GM21381 (cell line): ENCODE measurements around the gene TECPR1.

ENCODE experiments used
- ATAC-seq: cut with Tn5 transposase; IDR thresholded peaks from one replicate; pipeline ENCODE4 v1.9.1; 2021; ENCODE audit warnings: mild to moderate bottlenecking, moderate library complexity; ENCODE audit not compliant: unreplicated experiment

TECPR1 gene

DNA sequence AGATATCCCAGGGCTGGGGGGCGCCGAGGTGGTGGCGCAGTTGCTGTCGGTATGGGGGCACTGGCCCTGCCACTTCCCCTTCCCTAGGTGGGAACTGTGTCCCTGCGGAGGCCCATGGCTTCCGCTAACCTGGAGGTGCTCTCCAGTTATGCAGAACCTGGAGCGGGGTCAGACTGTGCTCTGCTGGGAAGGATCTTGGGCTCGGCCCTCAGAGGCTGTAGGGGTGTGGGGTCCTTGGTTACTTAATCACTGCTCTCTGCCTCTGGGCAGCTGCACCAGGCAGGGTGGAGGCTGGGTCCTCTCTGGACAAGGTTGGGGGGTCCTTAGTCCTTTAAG is 31.8 kb upstream of the TECPR1 start:
- ATAC-seq: no peak

DNA sequence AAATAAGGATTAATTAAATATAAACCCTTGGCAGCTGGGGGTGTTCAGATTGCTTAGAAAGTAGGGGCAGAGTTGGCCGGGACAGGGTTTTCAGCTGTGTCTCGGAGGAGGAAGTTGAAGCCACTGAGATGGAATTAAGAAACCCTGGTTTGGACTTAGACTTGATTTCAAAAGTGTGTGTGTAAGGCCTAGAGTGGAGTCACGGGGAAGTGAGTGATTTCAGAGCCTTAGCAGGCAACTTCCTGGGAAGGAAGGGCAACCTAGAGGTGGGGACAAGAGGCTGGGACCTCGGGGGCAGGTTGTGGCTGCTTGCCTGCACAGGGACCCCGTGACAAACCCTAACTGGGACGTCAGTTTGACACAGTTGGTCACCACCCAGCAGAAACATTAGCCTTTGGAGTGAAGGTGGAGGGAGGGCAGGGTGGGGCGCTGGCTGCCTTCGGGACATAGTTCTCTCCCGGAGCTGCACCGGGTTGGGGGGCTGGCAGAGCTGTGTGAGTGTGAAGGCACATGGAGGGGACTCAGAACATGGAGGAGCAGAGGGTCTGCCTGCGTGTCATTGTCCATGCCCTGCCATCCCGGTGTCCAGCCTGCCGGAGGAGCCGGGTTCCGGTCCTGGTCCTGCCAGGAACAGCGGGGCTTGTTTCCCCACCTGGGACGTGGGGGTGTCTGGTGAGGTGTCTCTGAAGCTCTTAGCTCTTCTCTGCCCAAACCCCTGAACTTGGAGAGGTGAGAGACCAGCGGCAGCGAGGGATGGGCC is 31.3 kb upstream of the TECPR1 start:
- ATAC-seq: no peak

DNA sequence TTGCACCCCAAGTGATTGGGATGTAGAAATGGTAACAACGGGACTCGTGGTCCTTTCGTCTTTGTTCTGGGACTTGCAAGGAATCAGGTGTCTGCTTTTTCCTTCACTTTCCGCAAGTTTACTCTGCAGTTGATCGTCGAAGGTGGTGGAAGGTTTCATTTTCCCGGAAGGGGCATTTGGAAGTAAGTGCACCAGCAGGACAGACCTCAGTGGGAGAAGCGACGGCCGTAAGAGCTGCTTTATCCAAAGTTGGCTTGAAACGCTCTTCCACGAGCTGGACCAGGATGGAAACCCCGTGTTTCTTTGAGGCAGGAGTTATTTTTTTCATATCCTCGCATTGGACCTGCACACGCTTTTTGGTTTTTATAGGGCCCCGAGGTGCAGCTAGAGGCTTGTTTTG is 30.7 kb upstream of the TECPR1 start:
- ATAC-seq: no peak

DNA sequence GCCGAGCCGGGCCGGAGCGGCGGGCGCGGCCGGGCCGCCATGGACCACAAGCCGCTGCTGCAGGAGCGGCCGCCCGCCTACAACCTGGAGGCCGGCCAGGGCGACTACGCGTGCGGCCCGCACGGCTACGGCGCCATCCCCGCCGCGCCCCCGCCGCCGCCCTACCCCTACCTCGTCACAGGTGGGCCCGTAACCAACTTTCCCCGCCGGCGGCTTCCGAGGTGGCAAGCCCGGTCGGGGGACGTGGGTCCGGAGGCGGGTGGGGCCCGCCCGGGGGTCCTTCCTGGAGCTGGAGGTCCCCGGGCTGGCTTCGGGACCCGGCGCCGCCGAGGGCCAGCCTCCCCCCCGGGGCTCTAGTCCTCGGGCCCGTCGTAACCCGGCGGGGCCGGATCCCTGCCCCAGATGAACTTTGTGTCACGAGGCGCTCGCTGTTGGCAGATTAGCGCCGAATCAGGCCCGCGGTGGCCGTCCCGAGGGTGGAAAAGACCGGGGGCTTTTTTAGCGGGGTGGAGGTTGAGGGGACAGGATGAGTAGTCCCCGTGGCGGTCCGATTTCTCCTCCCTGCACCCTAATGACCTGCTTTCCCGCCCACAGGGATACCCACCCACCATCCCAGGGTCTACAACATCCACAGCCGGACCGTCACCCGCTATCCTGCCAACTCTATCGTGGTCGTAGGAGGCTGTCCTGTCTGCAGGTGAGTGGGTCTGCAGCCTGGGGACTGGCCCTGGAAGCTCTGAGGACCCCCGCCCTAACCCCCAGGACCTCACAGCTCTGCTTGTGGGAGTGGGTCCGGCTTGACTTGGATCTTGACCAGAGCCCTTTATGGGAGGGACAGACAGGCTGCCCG is 29.9 kb upstream of the TECPR1 start:
- peak; percentile 37 for ATAC-seq

DNA sequence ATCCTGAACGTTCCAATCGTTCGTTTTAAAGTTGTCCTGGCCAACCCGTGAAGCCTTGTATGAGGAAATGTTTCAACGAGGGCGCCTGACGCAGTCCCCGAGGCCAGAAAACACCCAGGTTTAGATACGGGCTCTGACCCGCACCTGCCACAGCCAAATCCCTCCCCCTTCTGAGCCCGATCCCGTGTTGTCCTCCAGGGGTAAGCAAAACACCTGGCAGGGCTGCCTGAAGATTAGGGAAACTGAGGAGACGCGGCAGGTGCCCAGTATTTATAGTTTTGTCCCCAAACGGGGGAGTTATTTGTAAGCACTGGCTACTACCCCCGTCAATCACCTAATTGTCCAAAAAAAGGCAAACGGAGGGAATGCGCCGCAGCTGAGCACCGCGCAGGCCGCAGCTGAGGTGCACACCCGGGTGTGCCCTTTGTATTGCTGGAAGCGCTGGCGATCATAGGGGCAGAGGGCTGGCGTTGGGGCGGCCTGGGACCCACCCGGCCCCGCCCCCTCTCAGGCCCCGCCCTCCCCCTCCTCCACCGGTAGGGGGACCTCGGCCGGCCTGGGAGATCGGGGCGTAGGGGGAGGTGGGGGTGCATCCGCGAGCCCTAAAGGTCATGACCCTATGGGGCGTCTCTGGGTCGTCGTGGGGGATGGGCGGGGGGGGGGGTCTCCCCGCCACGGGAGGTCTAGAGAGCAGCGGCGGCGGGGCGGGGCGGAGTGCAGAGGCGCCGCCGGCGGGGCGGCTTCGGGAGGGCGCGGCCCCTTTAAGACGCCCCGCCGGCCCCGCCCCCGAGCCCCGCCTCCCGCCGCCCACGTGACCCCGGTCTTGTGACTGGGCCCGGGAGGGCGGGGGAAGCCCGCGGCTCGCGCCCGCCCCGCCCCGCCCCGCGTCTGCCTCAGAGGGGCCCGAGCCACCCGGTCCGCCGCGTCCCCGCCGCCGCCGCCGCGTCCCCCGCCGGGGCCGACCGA is 29.0 kb upstream of the TECPR1 start, which contains the start of gene BRI3:
TSS of gene BRI3 (plus strand) at position 896 of the 966 bp plus-strand sequence. CDS start 110 bp downstream, outside the sequence.
- peak; percentile 71 for ATAC-seq

DNA sequence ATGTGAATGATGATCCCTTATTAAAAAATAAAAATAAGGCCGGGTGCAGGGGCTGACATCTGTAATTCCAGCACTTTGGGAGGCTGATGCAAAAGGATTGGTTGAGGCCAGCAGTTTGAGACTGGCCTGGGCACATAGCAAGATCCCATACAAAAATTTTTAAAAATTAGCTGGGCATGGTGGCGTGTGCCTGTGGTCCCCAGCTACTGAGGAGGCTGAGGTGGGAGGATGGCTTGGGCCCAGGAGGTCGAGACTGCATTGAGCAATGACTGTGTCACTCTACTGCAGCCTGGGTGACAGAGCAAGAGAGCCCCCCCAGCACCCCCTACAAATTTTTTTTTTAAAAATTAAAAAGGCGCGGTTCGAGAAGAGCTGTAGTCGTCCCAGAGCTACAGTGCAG is 28.3 kb upstream of the TECPR1 start:
- no peak for ATAC-seq

DNA sequence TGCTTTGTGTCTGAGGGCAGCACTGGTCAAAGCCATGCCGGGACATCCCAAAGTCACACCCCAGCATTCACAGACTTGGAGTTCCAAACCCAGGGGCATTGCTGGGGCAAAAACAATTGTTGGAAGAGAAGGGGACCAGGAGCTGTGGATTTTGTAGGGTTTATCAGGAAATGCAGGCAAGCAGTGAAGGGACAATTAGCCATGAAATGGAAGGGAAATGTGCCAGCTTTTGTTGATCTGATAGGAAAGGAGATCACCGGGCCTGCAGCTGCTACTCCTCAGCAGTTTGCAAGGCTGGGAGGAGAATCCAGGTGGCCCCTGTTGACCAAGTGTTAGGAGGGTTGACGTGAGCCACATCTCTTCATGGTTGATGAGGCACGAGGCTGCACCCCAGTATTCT is 26.9 kb upstream of the TECPR1 start:
- ATAC-seq: no peak

DNA sequence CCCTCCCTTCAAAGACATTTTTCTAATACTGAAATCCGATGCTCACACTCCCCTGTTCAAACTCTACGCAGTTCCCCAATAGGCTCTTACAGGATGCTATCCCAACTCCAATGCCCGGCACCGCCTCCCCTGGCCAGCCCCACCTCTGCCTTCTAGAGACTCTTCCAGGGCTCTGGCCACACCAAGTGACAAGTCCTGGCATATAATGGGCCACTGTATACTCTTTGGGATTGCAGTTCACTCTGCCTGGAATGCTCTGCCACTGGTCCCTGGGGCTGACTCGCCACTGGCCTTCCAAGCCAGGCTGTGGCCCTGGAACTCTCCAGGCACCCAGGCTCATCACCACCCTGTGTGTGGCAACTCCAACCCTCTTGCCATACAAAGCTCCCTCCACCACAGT is 26.4 kb upstream of the TECPR1 start:
- no peak for ATAC-seq

DNA sequence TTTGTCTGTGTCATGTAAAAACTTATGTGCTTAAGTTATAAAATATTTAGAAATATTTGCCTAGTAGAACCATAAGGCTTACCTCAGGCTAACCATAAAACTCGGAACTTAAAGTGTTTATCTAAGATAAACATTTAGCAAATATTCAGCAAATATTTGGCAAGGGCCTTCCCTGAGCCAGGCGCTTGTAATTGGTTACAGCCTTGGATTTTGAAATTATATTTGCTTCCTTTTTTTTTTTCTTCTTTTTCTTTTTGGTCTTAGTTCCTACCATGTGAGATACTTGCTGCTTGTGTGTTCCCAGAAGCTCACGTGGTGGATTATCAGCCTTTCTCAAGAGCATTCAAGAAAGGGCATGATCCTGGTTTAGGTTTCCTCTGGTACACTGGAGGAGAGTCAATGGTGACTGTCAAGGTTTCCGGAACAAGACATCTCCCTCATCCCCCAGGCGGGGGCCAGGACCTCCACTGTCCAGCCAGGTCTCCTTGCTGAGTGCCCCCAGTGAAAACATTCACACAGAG is 24.3 kb upstream of the TECPR1 start:
- ATAC-seq: no peak

DNA sequence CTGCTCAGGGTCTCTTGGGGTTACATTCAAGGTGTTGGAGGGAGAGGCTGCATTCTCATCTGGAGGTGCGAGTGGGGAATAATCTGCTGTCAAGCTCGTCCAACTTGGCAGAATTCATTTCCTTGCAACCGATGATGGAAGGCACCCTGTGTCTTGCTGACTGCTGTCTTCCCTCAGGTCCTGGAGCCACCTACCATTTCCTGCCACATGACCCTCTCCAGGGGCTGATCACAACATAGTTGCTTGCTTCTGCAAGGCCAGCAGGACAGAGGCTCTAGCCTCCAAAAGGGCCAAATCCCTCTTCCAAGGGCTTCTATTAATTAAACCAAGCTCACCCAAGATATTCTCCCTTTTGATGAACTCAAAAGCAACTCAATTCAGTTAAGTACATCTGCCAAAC is 15.3 kb upstream of the TECPR1 start:
- ATAC-seq: no peak

DNA sequence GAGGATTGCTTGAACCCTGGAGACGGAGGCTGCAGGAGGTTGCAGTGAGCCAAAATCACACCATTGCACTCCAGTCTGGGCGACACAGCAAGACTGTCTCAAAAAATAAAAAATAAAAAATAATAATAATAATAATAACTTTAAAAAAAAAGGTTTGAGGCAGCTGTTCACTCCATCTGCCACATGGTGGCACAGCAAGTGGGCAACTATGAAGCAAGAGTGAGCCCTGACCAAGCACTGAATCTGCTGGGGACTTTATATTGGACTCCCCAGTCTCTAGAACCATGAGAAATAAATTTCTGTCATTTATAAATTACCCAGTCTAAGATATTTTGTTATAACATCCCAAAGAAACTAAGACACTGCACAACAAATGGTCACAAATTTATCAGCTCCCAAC is 14.8 kb upstream of the TECPR1 start:
- ATAC-seq: no peak

DNA sequence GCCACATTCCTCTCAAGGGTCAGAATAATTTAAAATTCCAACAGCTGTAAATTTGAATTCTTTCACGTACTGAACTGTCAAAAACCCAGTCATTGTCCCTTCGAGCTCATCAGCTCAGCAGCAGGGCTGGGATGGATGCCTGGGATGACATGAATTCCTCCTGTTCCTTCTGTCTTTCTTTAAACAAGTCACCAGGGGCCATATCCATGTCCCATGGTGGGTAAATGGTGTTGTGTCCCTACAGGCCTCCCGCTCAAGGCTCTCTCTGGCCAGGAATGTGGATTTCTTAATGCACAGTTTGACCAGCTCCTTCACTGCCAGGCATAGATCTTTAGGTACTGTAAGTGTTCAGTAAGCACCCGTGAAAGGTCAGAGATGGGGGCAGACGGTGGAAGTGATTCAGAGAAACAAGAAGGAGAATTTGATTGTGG is 13.8 kb upstream of the TECPR1 start:
- ATAC-seq: no peak

DNA sequence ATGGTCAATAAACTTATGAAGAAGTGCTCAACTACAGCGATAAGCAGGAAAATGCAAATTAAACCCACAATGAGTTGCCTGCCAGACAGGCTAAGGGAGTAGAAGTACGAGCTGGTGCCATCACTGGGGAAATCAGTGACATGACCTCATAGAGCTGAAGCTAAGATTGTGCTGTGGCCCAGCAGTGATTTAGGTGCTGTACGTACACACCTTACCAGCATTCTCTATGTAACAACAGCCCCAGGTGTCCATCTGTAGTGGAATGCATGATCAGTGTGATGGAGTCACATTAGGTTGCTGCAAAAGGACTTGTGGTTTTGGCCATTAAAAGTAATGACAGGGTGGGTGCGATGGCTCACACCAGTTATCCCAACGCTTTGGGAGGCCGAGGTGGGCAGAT is 5.7 kb upstream of the TECPR1 start:
- ATAC-seq: no peak

DNA sequence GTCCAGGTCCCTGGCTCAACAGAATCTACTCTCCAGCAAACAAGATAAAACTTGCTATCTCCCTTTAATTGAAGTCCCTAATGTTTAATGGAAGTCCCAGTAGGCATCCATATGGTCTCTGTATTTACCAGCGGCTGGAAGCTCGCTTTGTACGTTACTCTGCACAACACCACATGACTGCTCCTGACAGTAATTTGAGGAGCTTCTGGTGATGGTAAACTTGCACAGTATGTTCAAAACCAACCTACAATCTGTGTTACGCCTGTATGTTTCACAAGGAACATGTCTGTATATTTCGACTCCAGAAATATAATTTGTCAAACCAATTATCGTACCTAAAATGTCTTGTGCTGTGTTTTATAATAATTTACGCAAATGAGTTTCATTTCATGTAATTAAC is 4.4 kb upstream of the TECPR1 start:
- no peak for ATAC-seq

DNA sequence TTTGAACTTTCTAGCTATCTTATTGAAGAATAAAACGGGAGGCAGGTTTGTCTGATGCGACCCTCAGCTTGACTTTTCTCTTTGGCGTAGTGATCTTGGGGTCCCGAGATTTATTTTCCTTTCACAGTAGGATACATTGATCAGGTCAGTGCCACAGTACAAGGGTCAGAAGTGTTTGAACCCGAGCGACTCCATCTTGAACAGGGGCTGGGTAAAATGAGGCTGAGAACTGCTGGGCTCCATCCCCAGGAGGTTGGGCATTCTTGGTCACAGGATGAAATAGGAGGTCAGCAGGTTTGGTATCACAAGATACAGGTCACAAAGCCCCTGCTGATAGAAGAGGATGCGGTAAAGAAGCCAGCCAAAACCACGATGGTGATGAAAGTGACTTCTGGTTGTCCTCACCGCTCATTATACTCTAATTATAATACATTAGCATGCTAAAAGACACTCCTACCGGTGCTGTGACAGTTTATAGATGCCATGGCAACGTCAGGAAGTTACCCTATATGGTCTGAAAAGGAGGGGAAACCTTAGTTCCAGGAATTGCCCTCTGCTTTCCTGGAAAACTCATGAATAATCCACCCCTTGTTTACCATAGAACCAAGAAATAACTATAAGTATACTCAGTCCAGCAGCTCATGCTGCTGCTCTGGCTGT is 3.0 kb upstream of the TECPR1 start:
- no peak for ATAC-seq

DNA sequence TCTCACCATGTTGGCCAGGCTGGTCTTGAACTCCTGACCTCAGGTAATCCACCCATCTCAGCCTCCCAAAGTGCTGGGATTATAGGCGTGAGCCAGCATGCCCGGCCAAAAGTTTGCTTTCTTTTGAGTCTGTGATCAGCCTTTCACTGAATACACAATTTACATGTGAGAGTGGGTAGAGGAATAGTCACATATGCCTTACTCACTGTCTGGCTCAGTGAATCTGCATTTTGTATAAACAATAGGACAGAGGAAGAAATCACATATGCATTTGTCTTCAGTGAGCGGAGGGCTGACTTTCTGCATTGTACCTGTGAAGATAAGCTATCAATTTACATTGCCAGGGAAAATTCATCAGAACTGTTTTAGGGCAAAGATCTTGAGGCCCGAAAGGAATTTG is 2.5 kb upstream of the TECPR1 start:
- no peak for ATAC-seq

DNA sequence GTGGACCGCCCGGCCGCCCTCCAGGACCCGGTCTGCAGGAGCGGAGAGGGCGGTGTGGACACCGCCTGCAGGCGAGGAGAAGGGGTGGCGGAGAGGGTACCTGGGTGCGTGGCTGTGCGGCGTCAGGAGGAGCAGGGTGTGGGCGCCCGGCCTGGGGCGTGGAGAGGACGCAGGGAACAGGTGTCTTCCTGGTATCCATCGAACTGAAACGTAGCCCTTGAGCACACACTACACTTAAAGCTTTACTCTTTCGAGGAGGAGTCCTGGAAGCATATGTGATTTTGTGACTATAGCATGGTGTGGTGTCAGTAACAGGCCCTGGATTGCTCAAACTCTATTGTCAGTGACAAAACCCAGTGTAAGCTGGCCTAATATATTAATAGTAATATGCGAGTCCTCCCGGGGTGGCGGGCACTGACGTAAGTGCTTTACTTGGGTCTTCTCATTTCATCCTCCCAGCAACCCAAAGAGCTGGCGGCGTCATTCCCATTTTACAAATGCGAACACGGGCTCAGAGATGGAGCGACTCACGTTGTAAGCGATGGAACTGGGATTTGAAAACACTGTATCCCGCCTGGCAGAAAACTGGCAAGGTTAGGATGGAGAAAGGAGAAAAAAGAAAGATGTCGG is 508 bp upstream of the TECPR1 start:
- no peak for ATAC-seq

DNA sequence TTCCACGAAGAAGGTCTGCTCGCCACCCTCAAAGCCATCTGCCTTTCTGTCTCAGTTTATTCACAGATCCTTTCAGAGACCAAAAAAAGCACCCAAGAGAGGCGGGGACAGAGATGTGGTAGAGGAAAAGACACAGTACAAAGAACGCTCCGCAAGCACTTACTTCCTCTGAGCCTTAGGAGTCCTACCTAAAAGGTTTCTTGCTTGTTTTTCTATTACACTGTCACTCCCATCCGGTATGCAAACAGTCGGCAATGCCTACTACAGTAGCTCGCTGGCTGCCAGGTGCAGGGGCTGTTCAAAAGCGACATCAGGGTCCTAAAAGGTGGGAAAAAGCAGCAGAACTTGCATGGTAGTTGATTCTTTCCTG is 816 bp downstream of the TECPR1 start:
- ATAC-seq: no peak

DNA sequence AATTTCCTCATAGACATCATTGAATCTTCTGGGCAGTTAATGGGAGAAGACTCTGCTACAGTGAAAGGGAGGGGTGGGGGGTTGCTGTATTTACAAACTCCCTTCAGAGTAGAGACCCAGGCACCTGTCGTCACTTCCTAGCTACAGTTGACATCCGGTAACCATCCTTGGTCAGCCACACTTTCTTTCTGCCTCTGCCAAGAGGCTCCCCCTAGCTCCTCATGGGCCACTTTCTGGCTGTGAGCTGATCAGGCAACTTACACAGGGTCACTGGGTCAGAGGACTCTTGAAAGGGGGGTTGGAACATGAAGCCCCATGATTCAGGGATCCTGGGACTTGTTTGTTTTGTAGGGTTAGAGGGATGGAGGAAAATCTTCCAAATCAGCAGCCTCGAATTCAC is 1.2 kb downstream of the TECPR1 start:
- ATAC-seq: no peak

DNA sequence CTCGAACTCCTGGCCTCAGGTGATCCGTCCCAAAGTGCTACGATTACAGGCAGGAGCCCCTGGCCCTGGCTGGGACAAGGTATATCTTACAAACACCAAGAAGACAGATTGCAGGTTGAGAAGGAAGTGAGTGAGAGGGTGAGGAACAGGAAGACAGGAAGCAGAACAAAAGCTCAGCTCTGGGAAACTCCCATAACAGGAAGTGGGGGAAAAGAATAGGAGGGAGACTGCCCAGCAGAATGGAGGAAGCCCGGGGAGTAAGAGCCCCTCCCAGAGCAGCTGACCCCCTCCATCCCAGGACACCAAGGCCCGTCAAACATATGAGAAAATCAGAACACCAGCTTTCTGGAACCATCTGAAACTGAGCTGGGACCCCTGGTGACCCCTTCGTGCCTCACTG is 2.9 kb downstream of the TECPR1 start:
- ATAC-seq: no peak
